ENCODE measurements around the gene ERBB4. TPM values are rescaled to one million over a fixed set of nuclear protein-coding genes. Genes with fewer than 3 reads are reported as not detected.
"Not testable (repeated sequence)": the region's sequence is repeated elsewhere in the genome, so short reads cannot be mapped to it uniquely, and the experiment has no call there.

The ERBB4 gene
- total RNA-seq, 4 donors from 2014 or later: 0.16 to 12.7 (median 0.27) TPM; not detected in 1

GRCh38 chr2:212465456-212465855 lies 73.1 kb downstream of the ERBB4 start:
- no peaks in the 10 kb centered on the region for H3K27me3 ChIP-seq
- no peak overlapping the region for H3K4me3 ChIP-seq
- no peaks in the 10 kb centered on the region for H3K4me1 ChIP-seq
- no peaks in the 10 kb centered on the region for H3K9me3 ChIP-seq
- 76 to 86% methylated on average over 1 of the region's 1 CpG for WGBS, 2 donors (ENCODE audit: low coverage in 1 of 2)
- H3K27ac ChIP-seq: no peak overlapping the region
- no peak for DNase-seq
- H3K36me3 ChIP-seq: no peaks in the 10 kb centered on the region
- in situ Hi-C loops (cut with MboI; ENCODE audit: low pct_ligation_motif_present in 1 of 4, low pct_unique_long_range_greater_than_20kb in 1 of 4, low sequenced_read_pairs in 3 of 4) (no loop called here), intact Hi-C loops (cut with DNase I; ENCODE audit: low total_unique reads) (no loop called here)
- TF ChIP-seq POLR2A (IDR thresholded peaks at IDR 0.05) (no peak), CTCF (IDR thresholded peaks at IDR 0.05) (no peak), POLR2AphosphoS5 (IDR thresholded peaks at IDR 0.05) (no peak), EP300 (IDR thresholded peaks at IDR 0.05; ENCODE audit: low read depth) (no peak)

- DNase-seq; in situ Hi-C loops (cut with MboI; ENCODE audit: low pct_ligation_motif_present in 1 of 4, low pct_unique_long_range_greater_than_20kb in 1 of 4, low sequenced_read_pairs in 3 of 4); H3K4me3 ChIP-seq; H3K4me1 ChIP-seq; H3K27me3 ChIP-seq; H3K9me3 ChIP-seq; H3K36me3 ChIP-seq; H3K27ac ChIP-seq; intact Hi-C loops (cut with DNase I; ENCODE audit: low total_unique reads): not testable (repeated sequence)
- 61 to 79% methylated on average over 3 to 4 of the region's 4 CpGs for WGBS, 2 donors (ENCODE audit: low coverage in 1 of 2)
These were observed 76.9 kb downstream of the ERBB4 start for GRCh38 chr2:212461708-212462107.

GRCh38 chr2:212454149-212454548 lies 84.5 kb downstream of the ERBB4 start:
- Histone ChIP-seq H3K27me3 (no peaks in the 10 kb centered on the region), H3K9me3 (no peaks in the 10 kb centered on the region), H3K27ac (no peak overlapping the region), H3K4me1 (no peaks in the 10 kb centered on the region), H3K36me3 (no peaks in the 10 kb centered on the region), H3K4me3 (no peak overlapping the region)
- no peak for DNase-seq
- intact Hi-C loops (cut with DNase I; ENCODE audit: low total_unique reads): no loop called here
- WGBS, 2 donors (ENCODE audit: low coverage in 1 of 2): 80 to 81% methylated on average over 1 to 3 of the region's 3 CpGs
- no peak for TF ChIP-seq POLR2AphosphoS5 (IDR thresholded peaks at IDR 0.05)
- TF ChIP-seq CTCF (IDR thresholded peaks at IDR 0.05): no peak
- TF ChIP-seq EP300 (IDR thresholded peaks at IDR 0.05; ENCODE audit: low read depth): no peak
- no peak for TF ChIP-seq POLR2A (IDR thresholded peaks at IDR 0.05)
- in situ Hi-C loops (cut with MboI; ENCODE audit: low pct_ligation_motif_present in 1 of 4, low pct_unique_long_range_greater_than_20kb in 1 of 4, low sequenced_read_pairs in 3 of 4): no loop called here

DNA sequence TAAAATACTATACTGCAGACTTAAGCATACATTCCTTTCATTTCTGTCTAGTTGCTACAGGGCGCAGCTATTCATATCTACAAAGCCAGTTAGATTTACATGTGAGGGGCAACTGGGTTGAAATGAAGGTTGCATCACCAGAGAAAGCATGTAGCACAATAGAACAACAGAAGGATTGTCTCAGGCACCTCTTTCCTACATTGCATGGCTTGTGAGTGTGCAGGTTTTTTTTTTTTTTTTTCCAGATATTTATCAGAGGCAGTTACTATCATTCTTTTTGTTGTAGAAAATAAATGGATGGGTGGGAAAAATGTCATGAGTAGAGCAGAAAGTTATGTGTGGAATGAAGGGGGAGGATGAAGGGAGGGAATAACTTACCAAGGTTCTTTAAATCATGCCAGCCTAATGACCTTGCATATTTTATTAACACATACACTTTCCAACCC lies 86.8 kb downstream of the ERBB4 start:
- no peaks in the 10 kb centered on the region for H3K4me1 ChIP-seq
- WGBS, 2 donors (ENCODE audit: low coverage in 1 of 2): 0 to 25% methylated on average over 1 of the region's 1 CpG
- in situ Hi-C loops (cut with MboI; ENCODE audit: low pct_ligation_motif_present in 1 of 4, low pct_unique_long_range_greater_than_20kb in 1 of 4, low sequenced_read_pairs in 3 of 4): no loop called here
- DNase-seq: no peak
- no peak overlapping the region for H3K4me3 ChIP-seq
- no peak for TF ChIP-seq CTCF (IDR thresholded peaks at IDR 0.05)
- TF ChIP-seq EP300 (IDR thresholded peaks at IDR 0.05; ENCODE audit: low read depth): no peak
- no peak for TF ChIP-seq POLR2AphosphoS5 (IDR thresholded peaks at IDR 0.05)
- no peak for TF ChIP-seq POLR2A (IDR thresholded peaks at IDR 0.05)
- H3K36me3 ChIP-seq: no peaks in the 10 kb centered on the region
- H3K9me3 ChIP-seq: no peaks in the 10 kb centered on the region
- intact Hi-C loops (cut with DNase I; ENCODE audit: low total_unique reads): no loop called here
- no peaks in the 10 kb centered on the region for H3K27me3 ChIP-seq
- H3K27ac ChIP-seq: no peak overlapping the region

- no peak for DNase-seq
- intact Hi-C loops (cut with DNase I; ENCODE audit: low total_unique reads) (no loop called here), in situ Hi-C loops (cut with MboI; ENCODE audit: low pct_ligation_motif_present in 1 of 4, low pct_unique_long_range_greater_than_20kb in 1 of 4, low sequenced_read_pairs in 3 of 4) (no loop called here)
- TF ChIP-seq POLR2AphosphoS5 (IDR thresholded peaks at IDR 0.05) (no peak), EP300 (IDR thresholded peaks at IDR 0.05; ENCODE audit: low read depth) (no peak), POLR2A (IDR thresholded peaks at IDR 0.05) (no peak), CTCF (IDR thresholded peaks at IDR 0.05) (no peak)
- Histone ChIP-seq H3K27ac (no peak overlapping the region), H3K36me3 (no peaks in the 10 kb centered on the region), H3K4me1 (no peaks in the 10 kb centered on the region), H3K4me3 (no peak overlapping the region), H3K9me3 (no peaks in the 10 kb centered on the region), H3K27me3 (no peaks in the 10 kb centered on the region)
- WGBS, 2 donors (ENCODE audit: low coverage in 1 of 2): 76 to 78% methylated on average over 1 of the region's 1 CpG
These were observed 89.9 kb downstream of the ERBB4 start for GRCh38 chr2:212448698-212449097.

Data from transverse colon (tissue), 4 donors.